ENCODE data around the gene OR2V1.
"Not testable (repeated sequence)": the region's sequence is repeated elsewhere in the genome, so short reads cannot be mapped to it uniquely, and the experiment has no call there.

OR2V1 gene

DNA sequence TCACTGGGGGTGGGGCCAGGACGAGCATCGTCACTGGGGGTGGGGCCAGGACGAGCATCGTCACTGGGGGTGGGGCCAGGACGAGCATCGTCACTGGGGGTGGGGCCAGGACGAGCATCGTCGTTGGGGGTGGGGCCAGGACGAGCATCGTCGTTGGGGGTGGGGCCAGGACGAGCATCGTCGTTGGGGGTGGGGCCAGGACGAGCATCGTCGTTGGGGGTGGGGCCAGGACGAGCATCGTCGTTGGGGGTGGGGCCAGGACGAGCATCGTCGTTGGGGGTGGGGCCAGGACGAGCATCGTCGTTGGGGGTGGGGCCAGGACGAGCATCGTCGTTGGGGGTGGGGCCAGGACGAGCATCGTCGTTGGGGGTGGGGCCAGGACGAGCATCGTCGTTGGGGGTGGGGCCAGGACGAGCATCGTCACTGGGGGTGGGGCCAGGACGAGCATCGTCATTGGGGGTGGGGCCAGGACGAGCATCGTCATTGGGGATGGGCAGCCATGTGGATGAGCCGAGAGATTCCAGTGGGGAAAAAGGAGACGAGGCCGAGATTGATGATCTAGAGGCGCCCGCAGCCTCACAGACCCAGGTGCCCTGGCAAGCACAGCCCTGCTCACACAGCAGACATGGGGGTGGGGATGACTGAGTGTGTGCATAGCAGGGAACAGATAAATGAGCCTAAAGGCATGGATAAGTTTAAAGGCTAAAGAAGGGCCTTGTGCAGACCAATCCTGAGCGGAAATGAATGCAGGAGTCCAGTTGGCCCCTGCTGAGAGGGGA is 30.0 kb upstream of the OR2V1 start:
- DNase-seq (ENCODE audit: low read depth in 2 of 3, low spot score in 1 of 3) = peak in 1 of 3 donors; percentile 69

DNA sequence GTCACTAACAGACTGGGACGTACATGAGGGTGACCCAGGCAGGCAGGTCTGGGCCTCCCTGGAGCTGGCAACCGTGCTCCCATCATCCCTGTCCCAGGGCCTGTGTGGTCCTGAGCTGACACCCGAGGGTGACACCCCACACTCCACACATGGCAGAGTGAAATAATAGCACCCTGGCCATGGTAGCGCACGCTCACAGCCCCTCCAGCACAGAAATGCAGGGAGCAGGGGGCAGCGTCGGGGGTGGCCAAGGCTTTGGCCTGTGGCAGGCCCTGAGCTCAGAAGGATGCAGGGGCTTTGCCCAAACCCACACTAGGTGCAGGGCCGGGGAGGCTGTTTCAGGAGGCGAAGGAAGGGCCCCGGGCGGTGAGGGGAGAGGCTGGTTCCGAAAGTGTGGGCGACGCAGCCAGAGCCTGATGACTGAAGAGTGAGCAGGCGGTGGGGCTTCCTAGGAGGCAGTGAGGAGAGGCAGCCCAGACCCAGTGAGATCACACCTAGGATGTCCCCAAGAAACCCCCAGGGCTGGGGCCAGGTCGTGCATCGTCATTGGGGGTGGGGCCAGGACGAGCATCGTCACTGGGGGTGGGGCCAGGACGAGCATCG is 29.3 kb upstream of the OR2V1 start:
- DNase-seq (ENCODE audit: low read depth in 2 of 3, low spot score in 1 of 3) = peak; percentile 67 to 77 (median 69)

DNA sequence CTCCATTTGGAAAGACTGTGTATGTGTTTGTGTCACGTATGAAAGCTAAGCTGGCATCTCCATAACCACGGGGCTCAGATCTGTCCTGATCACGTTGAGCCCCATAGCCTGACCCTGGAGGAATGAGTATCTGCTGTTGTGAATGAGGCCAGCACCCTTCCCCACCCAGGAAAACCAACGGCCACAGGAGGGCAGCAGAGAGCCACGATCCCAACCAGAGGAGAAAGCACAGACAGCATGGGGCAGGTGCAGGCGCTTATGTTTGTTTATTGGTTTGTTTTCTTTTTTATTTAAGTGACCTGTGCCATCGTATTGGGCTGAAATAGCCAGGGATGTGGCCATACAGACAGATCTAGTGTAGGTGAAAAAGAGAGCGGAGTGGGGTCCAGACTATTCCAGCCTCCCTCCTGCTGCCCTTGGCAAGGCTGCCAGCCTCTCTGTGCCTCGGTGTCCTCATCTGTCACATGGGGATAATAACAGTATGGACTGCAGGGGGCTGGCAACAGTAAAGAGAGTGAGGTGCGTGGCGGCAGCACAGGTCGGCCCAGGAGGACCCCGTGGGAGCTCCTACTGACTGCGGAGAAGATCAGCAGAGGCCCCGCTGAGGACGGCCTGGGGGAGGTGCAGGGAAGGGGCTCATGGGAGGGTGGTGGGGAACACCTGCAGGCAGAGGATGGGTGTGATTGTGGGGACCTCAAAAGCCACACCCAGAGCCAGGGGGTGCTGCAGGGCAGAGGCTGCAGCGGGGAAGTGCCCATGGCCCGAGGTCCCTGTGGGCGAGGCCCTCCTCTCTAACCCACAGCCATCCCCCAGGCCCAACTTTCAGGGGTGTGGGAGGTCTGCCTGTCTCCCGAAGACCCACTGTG is 28.6 kb upstream of the OR2V1 start:
- DNase-seq (ENCODE audit: low read depth in 2 of 3, low spot score in 1 of 3) = peak; percentile 84 to 99 (median 86)

DNA sequence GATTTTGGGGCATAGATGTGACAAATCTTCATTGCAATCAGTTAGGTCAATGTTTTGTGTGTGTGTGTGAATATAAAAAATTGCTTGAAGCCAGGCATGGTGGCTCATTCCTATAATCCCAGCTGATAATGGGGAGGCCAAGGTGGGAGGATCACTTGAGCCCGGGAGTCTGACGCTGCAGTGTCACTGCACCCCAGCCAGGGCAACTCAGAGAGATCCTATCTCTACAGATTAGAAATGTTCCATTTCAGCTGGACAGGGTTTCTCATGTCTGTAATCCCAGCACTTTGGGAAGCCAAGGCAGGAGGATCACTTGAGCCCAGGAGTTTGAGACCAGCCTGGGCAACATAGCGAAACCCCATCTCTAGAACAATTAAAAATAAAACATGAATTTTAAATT is 27.9 kb upstream of the OR2V1 start:
- DNase-seq (ENCODE audit: low read depth in 2 of 3, low spot score in 1 of 3) = no peak

DNA sequence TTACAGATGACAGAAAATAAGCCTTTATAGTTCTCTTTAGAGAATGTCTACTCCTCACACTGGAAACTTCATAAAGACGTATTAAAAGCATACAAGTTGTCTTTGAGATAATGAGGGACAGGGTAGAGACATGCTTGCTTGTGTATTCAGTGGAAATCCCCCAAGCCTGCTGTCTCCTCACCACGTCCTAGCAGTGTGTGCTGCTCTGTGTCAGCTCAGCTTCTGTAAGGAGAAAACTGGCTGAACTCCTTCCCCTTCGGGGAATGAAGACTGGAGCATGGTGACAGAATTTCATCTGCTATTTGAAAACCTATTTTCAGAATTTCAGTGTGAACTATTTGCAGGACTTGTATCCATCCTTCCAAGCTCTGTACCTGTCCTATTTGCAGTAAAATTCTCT is 25.8 kb upstream of the OR2V1 start:
- no peak for DNase-seq (ENCODE audit: low read depth in 2 of 3, low spot score in 1 of 3)

DNA sequence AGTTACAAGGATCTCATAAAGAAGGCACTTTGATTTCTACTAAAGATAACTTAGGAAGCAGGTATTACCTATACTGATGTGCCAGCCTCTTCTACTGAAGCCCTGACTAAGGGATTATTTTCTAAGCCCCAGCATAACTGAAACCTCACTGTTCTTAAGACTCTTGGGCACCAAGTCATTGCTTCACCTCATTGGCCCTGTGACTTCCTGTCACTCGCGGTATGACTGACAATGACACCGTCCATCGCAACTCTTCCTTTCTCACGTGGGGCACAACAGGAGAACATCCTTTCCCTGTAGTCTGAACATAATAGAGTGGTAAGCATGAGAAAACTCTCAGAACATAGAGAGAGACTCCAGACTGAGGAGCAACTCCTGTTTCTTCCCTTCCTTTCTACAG is 22.8 kb upstream of the OR2V1 start:
- DNase-seq (ENCODE audit: low read depth in 2 of 3, low spot score in 1 of 3) = no peak

DNA sequence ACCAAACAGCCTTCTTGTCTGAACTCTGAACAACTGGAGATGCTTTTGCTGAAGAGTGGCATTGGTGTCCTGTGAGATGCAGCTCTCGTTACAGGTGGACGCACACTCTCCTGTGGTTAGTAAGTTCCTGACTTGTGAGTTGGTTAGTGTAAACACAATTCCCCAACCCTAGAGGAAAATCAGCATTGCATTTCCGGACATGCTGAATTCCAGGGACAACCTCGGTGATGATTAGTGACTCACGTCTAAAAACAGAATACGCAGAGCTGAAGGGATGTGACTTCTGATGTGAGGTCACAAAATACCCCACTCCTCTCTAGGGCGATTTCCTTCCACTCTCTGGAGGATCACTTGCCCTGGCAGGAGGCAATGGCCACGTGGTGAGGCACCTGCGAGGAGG is 21.4 kb upstream of the OR2V1 start:
- no peak for DNase-seq (ENCODE audit: low read depth in 2 of 3, low spot score in 1 of 3)

DNA sequence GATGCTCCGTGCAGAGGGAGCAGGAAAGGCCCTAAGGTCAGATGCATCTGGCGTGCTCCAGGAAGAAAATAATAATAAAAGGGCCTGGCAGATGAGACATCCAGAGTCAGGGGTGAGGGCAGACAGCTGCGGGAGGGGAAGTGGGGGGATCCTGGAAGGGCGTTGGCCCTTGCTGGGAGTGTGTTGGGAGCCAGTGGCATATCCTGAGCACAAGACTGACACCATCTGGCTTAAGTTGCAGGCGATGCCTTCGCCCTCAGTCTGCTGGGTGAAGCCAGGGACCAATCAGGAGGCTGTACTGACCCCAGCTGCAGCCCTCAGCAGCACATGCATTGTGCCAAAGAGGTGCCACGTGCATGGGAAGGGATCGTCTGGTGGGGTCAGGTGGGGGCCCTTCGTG is 20.2 kb upstream of the OR2V1 start:
- DNase-seq (ENCODE audit: low read depth in 2 of 3, low spot score in 1 of 3) = no peak

DNA sequence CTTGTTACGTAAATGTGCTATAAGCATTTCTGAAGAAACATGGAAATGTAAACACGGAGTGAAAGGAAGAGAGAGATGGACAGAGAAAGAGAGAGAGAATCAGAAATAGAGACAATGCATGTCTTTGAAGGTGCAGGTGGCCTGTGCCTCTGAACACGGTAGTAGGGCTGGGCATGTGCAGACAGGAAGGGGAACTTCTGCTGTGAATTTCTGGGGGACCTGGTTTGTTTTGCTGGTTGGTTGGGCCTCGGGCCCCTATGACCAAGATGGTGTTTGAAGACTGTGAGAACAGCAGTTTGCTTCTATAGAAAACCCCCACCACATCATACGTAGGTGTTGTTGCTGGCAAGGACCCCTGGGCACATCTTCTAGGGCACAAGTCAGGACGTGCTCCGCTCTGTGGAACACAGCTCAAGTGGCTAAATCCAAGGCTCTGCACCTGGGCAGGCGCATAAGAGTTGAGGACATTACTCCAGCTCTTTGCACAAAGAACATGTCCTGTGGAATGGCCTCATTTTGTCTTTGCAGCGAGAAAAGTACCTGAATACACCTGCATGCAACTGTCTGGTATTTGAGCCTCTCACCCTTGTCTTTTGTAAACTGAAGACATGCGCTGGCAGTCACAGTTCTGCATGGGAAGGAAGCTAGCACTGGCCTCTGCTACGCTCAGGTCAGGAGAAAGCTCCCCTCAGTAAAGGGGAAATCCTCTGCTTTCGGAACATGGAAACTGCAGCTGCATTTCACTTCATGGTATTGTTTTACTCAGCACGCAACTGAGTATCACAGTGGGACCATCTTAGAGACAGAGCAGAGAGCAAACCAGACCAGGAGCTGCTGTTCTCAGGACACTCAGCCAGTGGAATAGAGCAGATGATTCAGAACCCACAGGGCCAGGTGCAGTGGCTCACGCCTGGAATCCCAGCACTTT is 19.1 kb upstream of the OR2V1 start:
- DNase-seq (ENCODE audit: low read depth in 2 of 3, low spot score in 1 of 3) = no peak

DNA sequence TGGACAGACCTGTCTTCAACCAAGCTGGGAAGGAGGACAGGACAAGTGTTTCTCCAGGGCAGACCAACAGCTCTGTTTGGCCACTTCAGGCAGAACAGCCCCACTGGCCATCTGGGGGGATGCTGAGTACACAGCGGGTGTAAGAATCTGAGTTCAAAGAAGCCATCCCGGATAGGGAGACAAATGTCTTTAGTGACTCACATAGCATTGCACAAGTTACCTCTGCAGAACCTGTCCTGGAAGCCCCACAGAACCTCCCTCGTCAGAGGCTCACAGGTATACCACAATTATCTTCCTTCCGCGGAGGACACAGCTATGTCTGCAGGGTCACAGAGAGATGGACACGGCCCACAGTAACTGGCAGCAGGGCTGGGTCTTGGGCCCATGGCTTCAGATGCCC is 18.4 kb upstream of the OR2V1 start:
- no peak for DNase-seq (ENCODE audit: low read depth in 2 of 3, low spot score in 1 of 3)

DNA sequence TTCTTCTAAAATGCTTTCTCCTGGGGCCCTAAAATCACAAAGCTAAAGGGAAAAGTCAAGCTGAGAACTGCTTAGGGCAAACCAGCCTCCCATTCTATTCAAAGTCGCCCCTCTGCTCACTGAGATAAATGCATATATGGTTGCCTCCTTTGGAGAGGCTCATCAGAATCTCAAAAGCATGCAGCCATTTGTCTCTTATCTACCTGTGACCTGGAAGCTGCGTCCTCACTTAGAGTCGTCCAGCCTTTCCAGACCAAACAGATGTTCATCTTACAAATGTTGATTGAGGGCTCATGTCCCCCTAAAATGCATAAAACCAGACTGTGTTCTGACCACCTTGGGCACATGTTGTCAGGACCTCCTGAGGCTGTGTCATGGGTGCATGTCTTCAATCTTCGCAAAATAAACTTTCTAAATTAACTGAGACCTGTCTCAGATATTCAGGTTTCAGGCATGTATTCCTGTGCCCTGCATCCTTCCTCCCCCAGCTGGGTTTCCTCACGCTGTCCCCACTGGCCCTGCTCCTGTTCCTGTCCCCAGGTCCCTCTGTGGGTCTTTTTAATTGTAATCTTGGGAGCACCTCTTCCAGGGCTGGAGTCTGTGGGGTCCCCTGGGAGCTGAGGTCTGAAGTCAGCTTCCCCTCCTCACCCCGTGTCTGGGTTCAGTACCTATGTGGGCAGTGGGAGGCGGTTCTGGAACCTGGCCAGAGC is 16.1 kb upstream of the OR2V1 start, which contains the start of gene OR2V2:
OR2V2 (plus strand) TSS at position 660 of the 710 bp plus-strand sequence. CDS start 7,357 bp downstream, outside the sequence.
- not testable (repeated sequence) for DNase-seq (ENCODE audit: low read depth in 2 of 3, low spot score in 1 of 3)

DNA sequence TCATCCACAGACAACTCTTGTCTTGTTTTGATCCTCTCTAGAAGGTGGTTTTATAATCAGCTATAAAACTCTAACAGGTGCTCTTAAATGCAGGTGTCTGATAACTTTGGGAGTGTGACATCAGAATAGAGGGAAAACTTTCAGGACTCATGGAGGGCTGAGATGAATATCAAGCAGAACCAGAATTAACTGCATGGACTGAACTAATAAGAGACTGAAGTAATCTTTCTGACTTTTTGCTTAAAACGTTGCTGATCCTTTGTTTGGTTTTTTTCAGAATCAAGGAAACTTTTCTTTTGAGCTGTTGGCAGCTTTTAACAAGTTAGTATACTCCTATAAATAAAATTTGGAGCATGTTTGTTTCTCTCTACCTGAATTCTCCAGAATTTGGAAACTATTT is 14.2 kb upstream of the OR2V1 start:
- DNase-seq (ENCODE audit: low read depth in 2 of 3, low spot score in 1 of 3) = no peak

DNA sequence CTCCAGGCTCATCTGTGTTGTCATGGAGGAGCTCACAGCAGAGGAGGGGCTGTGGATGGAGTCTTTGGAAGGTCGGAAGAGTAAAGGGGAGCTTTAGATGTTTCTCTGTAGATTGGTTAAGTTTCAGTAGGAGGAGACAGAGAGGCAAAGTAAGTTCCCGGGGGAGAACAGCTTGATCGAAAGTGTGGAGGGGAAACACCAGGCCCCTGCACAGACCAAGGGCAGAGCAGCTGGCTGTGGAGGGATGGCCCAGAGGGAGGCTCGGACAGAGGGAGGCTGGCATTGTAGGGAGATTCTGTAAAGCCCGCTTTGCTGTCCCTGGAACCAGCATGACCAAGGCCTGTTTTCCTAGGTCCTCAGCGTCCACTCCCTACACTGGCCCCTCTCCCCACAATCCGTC is 11.1 kb upstream of the OR2V1 start:
- no peak for DNase-seq (ENCODE audit: low read depth in 2 of 3, low spot score in 1 of 3)

DNA sequence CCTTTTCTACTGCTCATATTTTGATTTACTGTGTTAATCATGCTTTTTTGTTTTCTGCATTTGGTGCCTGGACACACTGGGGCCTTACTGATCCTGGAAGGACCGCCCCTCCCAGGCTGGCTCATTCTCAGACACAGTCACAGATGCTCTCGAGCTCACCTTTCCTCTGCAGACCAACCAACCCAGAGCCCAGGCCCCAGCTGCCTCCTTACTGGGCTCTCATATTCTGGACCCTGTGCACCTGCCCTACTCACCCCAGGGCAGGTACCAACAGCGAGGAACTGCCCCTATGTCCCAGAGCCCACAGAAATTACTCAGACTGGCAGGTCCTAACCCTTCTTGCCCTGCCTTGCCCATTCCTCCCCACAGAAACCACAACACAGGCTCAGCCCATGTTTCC is 9.8 kb upstream of the OR2V1 start:
- no peak for DNase-seq (ENCODE audit: low read depth in 2 of 3, low spot score in 1 of 3)

DNA sequence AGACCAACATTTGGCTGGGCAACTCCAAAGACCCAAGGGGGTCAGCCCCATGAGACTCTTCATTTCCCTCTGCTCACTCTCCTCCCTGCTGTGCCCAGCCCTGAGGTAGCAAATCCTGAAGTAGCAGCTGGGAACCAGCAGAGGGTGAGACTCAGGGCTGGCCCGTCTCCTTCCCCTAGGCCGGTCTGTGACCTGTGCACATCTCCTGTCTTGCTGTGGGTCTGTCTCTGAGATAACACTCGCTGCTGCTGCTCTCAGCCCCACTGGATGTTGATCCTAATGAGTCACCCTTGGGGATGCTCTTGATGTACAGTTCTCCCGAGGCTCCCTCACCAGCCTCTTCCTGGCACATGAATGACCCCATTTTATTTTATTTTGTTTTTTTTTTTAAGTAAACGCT is 7.3 kb upstream of the OR2V1 start:
- no peak for DNase-seq (ENCODE audit: low read depth in 2 of 3, low spot score in 1 of 3)

DNA sequence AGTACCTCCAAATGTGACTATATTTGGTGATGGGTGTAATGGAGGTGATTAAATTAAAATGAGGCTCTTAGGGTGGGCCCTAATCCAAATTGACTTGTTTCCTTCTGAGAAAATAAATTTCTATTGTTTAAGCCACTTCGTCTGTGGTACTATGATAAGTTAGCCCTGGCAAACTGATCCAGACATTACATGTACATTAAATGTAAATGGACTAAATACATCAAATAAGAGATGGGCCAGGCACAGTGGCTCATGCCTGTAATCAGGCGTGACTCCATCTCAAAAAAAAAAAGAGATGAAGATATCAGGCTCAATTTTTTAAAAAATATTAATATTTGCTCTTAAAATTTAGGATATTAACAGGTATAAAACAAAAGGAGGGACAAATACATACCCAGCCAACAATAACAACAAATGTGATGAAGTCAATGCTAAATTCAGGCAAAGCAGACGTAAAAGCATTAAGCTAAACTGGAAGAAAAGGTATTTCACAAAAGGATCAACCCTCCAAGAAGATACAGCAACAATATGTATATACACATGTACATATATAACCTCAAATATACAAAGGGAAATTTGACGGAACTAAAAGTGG is 5.5 kb upstream of the OR2V1 start:
- DNase-seq (ENCODE audit: low read depth in 2 of 3, low spot score in 1 of 3) = no peak

DNA sequence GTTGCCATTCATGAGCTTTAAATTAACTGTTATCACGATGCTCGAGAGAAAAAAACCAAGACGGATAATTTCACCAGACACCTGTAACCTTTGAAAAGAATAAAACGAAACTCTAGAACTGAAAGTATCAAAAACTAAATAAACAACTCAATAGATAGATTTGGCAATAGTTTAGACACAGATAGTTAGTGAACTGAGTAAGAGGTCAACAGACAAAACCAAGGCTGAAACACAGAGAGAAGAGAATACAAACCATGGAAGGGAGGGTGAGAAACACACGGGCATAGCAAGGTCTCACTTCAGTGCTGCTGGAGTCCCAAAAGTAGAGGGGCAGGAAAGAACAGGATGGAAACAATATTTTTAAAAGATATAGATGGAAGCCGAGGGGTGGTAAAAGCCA is 3.3 kb upstream of the OR2V1 start:
- no peak for DNase-seq (ENCODE audit: low read depth in 2 of 3, low spot score in 1 of 3)

DNA sequence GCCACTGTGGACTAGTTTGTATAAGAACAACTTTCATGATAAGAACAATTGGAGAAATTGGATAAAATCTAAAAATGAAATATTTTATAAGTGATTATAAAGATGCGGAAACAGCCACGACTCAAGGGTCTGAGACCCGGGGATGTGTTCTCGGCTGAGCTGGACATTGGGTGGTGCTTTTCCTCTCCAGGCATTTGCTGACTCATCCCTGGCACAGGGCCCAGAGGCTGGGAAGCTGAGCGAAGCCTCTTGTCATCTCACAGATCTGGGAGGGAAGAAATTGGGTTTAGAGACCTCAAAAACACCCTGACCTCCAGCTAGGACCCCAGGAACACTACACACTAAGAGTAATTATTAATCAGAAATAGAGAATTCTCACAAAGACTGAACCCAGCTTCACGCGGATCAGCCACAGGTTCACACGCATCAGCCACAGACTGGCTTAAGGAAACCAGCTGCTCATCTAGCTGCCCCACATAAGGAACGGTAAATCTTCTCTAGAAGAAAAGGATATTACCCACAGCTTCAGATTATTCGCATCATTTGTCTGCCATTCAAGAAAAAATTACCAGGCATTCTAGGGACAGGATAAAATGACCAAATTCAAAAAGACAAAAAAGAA is 2.8 kb upstream of the OR2V1 start:
- no peak for DNase-seq (ENCODE audit: low read depth in 2 of 3, low spot score in 1 of 3)

DNA sequence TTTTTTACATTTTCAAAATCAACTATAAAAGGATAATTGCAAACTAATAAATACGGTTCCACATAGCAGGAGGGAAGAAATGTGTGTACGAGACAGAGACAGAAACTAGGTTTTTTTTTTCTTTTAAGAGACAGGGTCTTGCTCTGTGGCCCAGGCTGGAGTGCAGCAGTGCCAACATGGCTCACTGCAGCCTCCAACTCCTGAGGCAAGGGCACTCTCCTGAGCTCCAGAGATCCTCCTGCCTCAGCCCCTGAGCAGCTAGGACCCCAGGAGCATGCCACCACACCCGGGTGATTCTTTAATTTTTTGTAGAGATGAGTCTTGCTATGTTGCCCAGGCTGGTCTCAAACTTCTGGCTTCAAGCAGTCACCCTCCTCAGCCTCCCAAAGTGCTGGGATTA is 2.1 kb upstream of the OR2V1 start:
- DNase-seq (ENCODE audit: low read depth in 2 of 3, low spot score in 1 of 3) = no peak

Data from stimulated activated CD4-positive, alpha-beta T cell treated with anti-CD3 and anti-CD28 coated beads, Interleukin-12 subunit alpha, Interleukin-12 subunit beta, amount 100 ng/mL, for 48 hours (primary cell).